ENCODE results near the gene IL11. TPM values are rescaled to one million over a fixed set of nuclear protein-coding genes. Genes with fewer than 3 reads are reported as not detected.

IL11 gene
- total and polyA plus RNA-seq, 2 of the 13 experiments (the other 11 are each of a cell fraction or from before 2014, with no cell fraction given) = 2.5 to 2.9 TPM

DNA sequence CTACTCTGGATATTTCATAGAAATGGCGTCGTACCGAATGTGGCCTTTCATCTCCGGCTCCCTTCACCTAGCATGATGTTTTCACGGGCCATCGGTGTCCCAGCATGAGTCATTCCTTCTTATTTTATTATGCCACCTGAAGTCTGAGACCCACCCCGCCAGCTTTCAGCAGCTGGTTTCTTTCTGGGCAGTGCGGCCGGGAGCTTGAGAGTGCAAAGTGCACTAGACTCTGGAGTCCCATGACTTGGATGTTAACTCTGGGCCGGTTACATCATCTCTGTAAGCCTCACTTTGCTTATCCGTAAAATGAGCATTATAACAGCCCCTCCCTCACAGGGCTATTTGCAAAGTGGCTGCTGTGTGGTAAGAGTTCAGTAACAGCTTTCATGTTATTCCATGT is 36.4 kb downstream of the IL11 start (continued):
- TF ChIP-seq, protein P1, sequence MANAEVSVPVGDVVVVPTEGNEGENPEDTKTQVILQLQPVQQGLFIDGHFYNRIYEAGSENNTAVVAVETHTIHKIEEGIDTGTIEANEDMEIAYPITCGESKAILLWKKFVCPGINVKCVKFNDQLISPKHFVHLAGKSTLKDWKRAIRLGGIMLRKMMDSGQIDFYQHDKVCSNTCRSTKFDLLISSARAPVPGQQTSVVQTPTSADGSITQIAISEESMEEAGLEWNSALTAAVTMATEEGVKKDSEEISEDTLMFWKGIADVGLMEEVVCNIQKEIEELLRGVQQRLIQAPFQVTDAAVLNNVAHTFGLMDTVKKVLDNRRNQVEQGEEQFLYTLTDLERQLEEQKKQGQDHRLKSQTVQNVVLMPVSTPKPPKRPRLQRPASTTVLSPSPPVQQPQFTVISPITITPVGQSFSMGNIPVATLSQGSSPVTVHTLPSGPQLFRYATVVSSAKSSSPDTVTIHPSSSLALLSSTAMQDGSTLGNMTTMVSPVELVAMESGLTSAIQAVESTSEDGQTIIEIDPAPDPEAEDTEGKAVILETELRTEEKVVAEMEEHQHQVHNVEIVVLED (CRISPR knock-in tag; IDR thresholded peaks at IDR 0.05; ENCODE audit: borderline replicate concordance) = peak; percentile 23; the same call in 1 of the 2 replicates
- TF ChIP-seq PRMT3 (CRISPR knock-in tag; IDR thresholded peaks at IDR 0.05; ENCODE audit: borderline replicate concordance, low read depth) = no peak
- TF ChIP-seq, protein P2, sequence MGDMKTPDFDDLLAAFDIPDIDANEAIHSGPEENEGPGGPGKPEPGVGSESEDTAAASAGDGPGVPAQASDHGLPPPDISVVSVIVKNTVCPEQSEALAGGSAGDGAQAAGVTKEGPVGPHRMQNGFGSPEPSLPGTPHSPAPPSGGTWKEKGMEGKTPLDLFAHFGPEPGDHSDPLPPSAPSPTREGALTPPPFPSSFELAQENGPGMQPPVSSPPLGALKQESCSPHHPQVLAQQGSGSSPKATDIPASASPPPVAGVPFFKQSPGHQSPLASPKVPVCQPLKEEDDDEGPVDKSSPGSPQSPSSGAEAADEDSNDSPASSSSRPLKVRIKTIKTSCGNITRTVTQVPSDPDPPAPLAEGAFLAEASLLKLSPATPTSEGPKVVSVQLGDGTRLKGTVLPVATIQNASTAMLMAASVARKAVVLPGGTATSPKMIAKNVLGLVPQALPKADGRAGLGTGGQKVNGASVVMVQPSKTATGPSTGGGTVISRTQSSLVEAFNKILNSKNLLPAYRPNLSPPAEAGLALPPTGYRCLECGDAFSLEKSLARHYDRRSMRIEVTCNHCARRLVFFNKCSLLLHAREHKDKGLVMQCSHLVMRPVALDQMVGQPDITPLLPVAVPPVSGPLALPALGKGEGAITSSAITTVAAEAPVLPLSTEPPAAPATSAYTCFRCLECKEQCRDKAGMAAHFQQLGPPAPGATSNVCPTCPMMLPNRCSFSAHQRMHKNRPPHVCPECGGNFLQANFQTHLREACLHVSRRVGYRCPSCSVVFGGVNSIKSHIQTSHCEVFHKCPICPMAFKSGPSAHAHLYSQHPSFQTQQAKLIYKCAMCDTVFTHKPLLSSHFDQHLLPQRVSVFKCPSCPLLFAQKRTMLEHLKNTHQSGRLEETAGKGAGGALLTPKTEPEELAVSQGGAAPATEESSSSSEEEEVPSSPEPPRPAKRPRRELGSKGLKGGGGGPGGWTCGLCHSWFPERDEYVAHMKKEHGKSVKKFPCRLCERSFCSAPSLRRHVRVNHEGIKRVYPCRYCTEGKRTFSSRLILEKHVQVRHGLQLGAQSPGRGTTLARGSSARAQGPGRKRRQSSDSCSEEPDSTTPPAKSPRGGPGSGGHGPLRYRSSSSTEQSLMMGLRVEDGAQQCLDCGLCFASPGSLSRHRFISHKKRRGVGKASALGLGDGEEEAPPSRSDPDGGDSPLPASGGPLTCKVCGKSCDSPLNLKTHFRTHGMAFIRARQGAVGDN (CRISPR knock-in tag; IDR thresholded peaks at IDR 0.05) = peak; percentile 22; the same call in 1 of the 2 replicates
- TF ChIP-seq ZNF224 (CRISPR knock-in tag; IDR thresholded peaks at IDR 0.05) = peak; percentile 97
- TF ChIP-seq, protein P3, sequence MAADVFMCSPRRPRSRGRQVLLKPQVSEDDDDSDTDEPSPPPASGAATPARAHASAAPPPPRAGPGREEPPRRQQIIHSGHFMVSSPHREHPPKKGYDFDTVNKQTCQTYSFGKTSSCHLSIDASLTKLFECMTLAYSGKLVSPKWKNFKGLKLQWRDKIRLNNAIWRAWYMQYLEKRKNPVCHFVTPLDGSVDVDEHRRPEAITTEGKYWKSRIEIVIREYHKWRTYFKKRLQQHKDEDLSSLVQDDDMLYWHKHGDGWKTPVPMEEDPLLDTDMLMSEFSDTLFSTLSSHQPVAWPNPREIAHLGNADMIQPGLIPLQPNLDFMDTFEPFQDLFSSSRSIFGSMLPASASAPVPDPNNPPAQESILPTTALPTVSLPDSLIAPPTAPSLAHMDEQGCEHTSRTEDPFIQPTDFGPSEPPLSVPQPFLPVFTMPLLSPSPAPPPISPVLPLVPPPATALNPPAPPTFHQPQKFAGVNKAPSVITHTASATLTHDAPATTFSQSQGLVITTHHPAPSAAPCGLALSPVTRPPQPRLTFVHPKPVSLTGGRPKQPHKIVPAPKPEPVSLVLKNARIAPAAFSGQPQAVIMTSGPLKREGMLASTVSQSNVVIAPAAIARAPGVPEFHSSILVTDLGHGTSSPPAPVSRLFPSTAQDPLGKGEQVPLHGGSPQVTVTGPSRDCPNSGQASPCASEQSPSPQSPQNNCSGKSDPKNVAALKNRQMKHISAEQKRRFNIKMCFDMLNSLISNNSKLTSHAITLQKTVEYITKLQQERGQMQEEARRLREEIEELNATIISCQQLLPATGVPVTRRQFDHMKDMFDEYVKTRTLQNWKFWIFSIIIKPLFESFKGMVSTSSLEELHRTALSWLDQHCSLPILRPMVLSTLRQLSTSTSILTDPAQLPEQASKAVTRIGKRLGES (CRISPR knock-in tag; IDR thresholded peaks at IDR 0.05; ENCODE audit: borderline replicate concordance) = no peak
- TF ChIP-seq KDM1A (CRISPR knock-in tag; IDR thresholded peaks at IDR 0.05) = peak; percentile 90
- peak; percentile 69 for TF ChIP-seq DMAP1 (CRISPR knock-in tag; IDR thresholded peaks at IDR 0.05)
- TF ChIP-seq ZNF605 (CRISPR knock-in tag; IDR thresholded peaks at IDR 0.05) = peak; percentile 82; the same call in 1 of the 2 replicates
- TF ChIP-seq, protein P4, sequence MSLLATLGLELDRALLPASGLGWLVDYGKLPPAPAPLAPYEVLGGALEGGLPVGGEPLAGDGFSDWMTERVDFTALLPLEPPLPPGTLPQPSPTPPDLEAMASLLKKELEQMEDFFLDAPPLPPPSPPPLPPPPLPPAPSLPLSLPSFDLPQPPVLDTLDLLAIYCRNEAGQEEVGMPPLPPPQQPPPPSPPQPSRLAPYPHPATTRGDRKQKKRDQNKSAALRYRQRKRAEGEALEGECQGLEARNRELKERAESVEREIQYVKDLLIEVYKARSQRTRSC (CRISPR knock-in tag; IDR thresholded peaks at IDR 0.05; ENCODE audit: low read depth) = no peak
- TF ChIP-seq, protein P5, sequence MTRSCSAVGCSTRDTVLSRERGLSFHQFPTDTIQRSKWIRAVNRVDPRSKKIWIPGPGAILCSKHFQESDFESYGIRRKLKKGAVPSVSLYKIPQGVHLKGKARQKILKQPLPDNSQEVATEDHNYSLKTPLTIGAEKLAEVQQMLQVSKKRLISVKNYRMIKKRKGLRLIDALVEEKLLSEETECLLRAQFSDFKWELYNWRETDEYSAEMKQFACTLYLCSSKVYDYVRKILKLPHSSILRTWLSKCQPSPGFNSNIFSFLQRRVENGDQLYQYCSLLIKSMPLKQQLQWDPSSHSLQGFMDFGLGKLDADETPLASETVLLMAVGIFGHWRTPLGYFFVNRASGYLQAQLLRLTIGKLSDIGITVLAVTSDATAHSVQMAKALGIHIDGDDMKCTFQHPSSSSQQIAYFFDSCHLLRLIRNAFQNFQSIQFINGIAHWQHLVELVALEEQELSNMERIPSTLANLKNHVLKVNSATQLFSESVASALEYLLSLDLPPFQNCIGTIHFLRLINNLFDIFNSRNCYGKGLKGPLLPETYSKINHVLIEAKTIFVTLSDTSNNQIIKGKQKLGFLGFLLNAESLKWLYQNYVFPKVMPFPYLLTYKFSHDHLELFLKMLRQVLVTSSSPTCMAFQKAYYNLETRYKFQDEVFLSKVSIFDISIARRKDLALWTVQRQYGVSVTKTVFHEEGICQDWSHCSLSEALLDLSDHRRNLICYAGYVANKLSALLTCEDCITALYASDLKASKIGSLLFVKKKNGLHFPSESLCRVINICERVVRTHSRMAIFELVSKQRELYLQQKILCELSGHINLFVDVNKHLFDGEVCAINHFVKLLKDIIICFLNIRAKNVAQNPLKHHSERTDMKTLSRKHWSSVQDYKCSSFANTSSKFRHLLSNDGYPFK (CRISPR knock-in tag; IDR thresholded peaks at IDR 0.05; ENCODE audit: borderline replicate concordance) = peak; percentile 66; the same call in 1 of the 2 replicates
- TF ChIP-seq ARNTL (CRISPR knock-in tag; IDR thresholded peaks at IDR 0.05) = no peak
- peak in 1 of 2 experiments; percentile 56; a peak in 1 of 4 replicates for TF ChIP-seq KLF16 (CRISPR knock-in tag; IDR thresholded peaks at IDR 0.05)
- TF ChIP-seq POLR2A (IDR thresholded peaks at IDR 0.05; ENCODE audit: insufficient read depth in 1 of 2, low read depth in 2 of 2, low read length in 2 of 2) = peak; percentile 48 to 81; a peak in 3 of 4 replicates
- TF ChIP-seq ZNF331 (CRISPR knock-in tag; IDR thresholded peaks at IDR 0.05) = peak; percentile 72; the same call in 1 of the 2 replicates
- TF ChIP-seq ZNF674 (CRISPR knock-in tag; IDR thresholded peaks at IDR 0.05; ENCODE audit: low read depth) = no peak
- no peak for TF ChIP-seq ZNF33A (CRISPR knock-in tag; IDR thresholded peaks at IDR 0.05; ENCODE audit: borderline replicate concordance)
